ENCODE measurements around the gene ZBTB46. TPM values are rescaled to one million over a fixed set of nuclear protein-coding genes. Genes with fewer than 3 reads are reported as not detected.

ZBTB46 gene
- total RNA-seq, 1 experiment from 2014 or later, result 10.7 TPM

DNA sequence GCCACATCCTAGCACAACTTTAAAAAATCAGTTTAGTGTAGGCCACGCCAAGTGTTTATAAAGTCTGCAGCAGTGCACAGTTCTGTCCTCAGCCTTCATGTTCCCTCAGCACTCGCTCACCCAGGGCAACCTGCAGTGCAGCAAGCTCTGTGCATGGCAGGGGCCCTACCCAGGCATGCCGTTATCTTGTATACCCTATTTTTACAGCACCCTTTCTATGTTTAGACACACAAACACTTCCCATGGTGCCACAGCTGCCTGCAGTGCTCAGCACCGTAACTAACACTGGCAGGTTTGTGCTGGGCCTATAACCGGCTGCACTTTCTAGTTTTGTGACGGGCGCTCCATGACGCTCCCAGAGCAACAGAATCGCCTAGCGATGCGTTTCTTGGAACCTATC, 43.8 kb downstream of the ZBTB46 start:
- DNase-seq (ENCODE audit: low read depth, low spot score) (no peak), ATAC-seq (no peak)
- CTCF ChIA-PET, result no interaction called here
- intact Hi-C loops (cut with micrococcal nuclease), result loop anchor here (2.0 to 10.0 kb wide), 2 partner anchors 77 to 187 kb away; partner anchors contain the start of genes SAMD10 and TPD52L2
- Histone ChIP-seq H4K20me1 (ENCODE audit: insufficient read depth) (no peaks in the 10 kb centered on the region), H2AFZ (ENCODE audit: low read depth, low read length, poor library complexity, severe bottlenecking) (no peak overlapping the region), H3K27ac (ENCODE audit: low read depth, low read length) (no peak overlapping the region), H3K9ac (ENCODE audit: low read length) (no peak overlapping the region), H3K4me3 (replicated peaks in 1 of 2; ENCODE audit: low read depth in 1 of 2, low read length in 2 of 2) (no peak overlapping the region), H3K79me2 (ENCODE audit: insufficient read depth, low read length) (no peaks in the 10 kb centered on the region), H3K9me3 (ENCODE audit: control insufficient read depth in 1 of 2, insufficient read depth in 1 of 2, low read depth in 1 of 2, low read length in 2 of 2) (no peaks in the 10 kb centered on the region), H3K36me3 (ENCODE audit: control insufficient read depth in 1 of 2, insufficient read depth in 2 of 2, low read length in 2 of 2) (no peaks in the 10 kb centered on the region), H3K4me2 (ENCODE audit: low read length) (no peak overlapping the region), H3K4me1 (ENCODE audit: control insufficient read depth in 1 of 2, insufficient read depth in 2 of 2, low read length in 2 of 2) (peaks cover 5% of the 10 kb centered on the region in 2 experiments; a peak in 3 of 4 replicates), H3K9me2 (ENCODE audit: insufficient read depth) (no peaks in the 10 kb centered on the region), H3K27me3 (ENCODE audit: insufficient read depth, low read length) (no peaks in the 10 kb centered on the region)
- RAD21 ChIA-PET (ENCODE audit: low non-redundant PET in 1 of 2, low total read pairs in 2 of 2, uncharacterized antibody in 2 of 2, unreplicated experiment in 2 of 2), result no interaction called here
- POLR2A ChIA-PET, result no interaction called here
- TF ChIP-seq POLR2A (IDR thresholded peaks at IDR 0.05; ENCODE audit: borderline replicate concordance, extremely low read depth, insufficient read depth, insufficient read length) (no peak), SP1 (IDR thresholded peaks at IDR 0.05; ENCODE audit: low read depth) (no peak), ELF1 (IDR thresholded peaks at IDR 0.05; ENCODE audit: borderline replicate concordance, low read depth) (no peak), SIN3A (IDR thresholded peaks at IDR 0.05; ENCODE audit: low read depth) (no peak), EGR1 (IDR thresholded peaks at IDR 0.05; ENCODE audit: low read depth) (no peak), ZNF274 (IDR thresholded peaks at IDR 0.05; ENCODE audit: low read depth, low read length) (no peak), EZH2phosphoT487 (IDR thresholded peaks at IDR 0.05; ENCODE audit: borderline replicate concordance) (no peak), TCF7L2 (IDR thresholded peaks at IDR 0.05; ENCODE audit: borderline replicate concordance, extremely low read depth, insufficient read depth, insufficient read length) (no peak), JUND (IDR thresholded peaks at IDR 0.05) (no peak), ZFX (IDR thresholded peaks at IDR 0.05) (no peak), RAD21 (IDR thresholded peaks at IDR 0.05; ENCODE audit: low read depth) (no peak), CBX3 (IDR thresholded peaks at IDR 0.05; ENCODE audit: low read depth) (no peak), YY1 (IDR thresholded peaks at IDR 0.05; ENCODE audit: extremely low read depth, insufficient replicate concordance, low read depth, low read length) (no peak)
- TF ChIP-seq, protein P1, sequence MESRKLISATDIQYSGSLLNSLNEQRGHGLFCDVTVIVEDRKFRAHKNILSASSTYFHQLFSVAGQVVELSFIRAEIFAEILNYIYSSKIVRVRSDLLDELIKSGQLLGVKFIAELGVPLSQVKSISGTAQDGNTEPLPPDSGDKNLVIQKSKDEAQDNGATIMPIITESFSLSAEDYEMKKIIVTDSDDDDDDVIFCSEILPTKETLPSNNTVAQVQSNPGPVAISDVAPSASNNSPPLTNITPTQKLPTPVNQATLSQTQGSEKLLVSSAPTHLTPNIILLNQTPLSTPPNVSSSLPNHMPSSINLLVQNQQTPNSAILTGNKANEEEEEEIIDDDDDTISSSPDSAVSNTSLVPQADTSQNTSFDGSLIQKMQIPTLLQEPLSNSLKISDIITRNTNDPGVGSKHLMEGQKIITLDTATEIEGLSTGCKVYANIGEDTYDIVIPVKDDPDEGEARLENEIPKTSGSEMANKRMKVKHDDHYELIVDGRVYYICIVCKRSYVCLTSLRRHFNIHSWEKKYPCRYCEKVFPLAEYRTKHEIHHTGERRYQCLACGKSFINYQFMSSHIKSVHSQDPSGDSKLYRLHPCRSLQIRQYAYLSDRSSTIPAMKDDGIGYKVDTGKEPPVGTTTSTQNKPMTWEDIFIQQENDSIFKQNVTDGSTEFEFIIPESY (IDR thresholded peaks at IDR 0.05; ENCODE audit: extremely low read depth, insufficient replicate concordance, low read length), result no peak
- TF ChIP-seq, protein P2, sequence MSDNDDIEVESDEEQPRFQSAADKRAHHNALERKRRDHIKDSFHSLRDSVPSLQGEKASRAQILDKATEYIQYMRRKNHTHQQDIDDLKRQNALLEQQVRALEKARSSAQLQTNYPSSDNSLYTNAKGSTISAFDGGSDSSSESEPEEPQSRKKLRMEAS (IDR thresholded peaks at IDR 0.05), result no peak
- TF ChIP-seq, protein P3, sequence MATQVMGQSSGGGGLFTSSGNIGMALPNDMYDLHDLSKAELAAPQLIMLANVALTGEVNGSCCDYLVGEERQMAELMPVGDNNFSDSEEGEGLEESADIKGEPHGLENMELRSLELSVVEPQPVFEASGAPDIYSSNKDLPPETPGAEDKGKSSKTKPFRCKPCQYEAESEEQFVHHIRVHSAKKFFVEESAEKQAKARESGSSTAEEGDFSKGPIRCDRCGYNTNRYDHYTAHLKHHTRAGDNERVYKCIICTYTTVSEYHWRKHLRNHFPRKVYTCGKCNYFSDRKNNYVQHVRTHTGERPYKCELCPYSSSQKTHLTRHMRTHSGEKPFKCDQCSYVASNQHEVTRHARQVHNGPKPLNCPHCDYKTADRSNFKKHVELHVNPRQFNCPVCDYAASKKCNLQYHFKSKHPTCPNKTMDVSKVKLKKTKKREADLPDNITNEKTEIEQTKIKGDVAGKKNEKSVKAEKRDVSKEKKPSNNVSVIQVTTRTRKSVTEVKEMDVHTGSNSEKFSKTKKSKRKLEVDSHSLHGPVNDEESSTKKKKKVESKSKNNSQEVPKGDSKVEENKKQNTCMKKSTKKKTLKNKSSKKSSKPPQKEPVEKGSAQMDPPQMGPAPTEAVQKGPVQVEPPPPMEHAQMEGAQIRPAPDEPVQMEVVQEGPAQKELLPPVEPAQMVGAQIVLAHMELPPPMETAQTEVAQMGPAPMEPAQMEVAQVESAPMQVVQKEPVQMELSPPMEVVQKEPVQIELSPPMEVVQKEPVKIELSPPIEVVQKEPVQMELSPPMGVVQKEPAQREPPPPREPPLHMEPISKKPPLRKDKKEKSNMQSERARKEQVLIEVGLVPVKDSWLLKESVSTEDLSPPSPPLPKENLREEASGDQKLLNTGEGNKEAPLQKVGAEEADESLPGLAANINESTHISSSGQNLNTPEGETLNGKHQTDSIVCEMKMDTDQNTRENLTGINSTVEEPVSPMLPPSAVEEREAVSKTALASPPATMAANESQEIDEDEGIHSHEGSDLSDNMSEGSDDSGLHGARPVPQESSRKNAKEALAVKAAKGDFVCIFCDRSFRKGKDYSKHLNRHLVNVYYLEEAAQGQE (IDR thresholded peaks at IDR 0.05; ENCODE audit: low read depth), result no peak
- no TSS peak for BruUV-seq (replicated peaks)

All from HCT116 (cell line).